Measurements from ENCODE around the gene TCF12. TPM values are rescaled to one million over a fixed set of nuclear protein-coding genes. Genes with fewer than 3 reads are reported as not detected.

The TCF12 gene
- total RNA-seq, 1 experiment from 2014 or later: 102 TPM

GRCh38 chr15:57031605-57032004, 113.2 kb downstream of the TCF12 start:
- ATAC-seq: no peak
- Histone ChIP-seq H3K4me1 (ENCODE audit: control insufficient read depth, insufficient read depth, low read length) (0 out of 2 replicates have a peak, but pooled peaks cover 4% of the 10 kb centered on the region), H3K27ac (ENCODE audit: low read length) (0 out of 2 replicates have a peak overlapping the region, but pooled peaks have one; percentile 15), H3K27me3 (ENCODE audit: control insufficient read depth, insufficient read depth, low read length) (no peaks in the 10 kb centered on the region), H3K4me3 (ENCODE audit: low read depth in 2 of 2, low read length in 2 of 2) (no peak overlapping the region), H3K36me3 (ENCODE audit: control insufficient read depth, insufficient read depth, low read length) (no peaks in the 10 kb centered on the region), H3K9me3 (ENCODE audit: control insufficient read depth, insufficient read depth, low read depth, low read length) (no peaks in the 10 kb centered on the region)
- no peak for DNase-seq (ENCODE audit: low read depth, low spot score)
- ChIA-PET POLR2A (no interaction called here), CTCF (no interaction called here)
- TF ChIP-seq POLR2AphosphoS5 (IDR thresholded peaks at IDR 0.05; ENCODE audit: low read depth, low read length) (no peak), REST (IDR thresholded peaks at IDR 0.05; ENCODE audit: insufficient read depth in 1 of 2, low read depth in 2 of 2, low read length in 1 of 2) (no peak), TCF7L2 (IDR thresholded peaks at IDR 0.05; ENCODE audit: low read depth, low read length) (no peak), SIN3A (IDR thresholded peaks at IDR 0.05; ENCODE audit: borderline replicate concordance, insufficient read depth, low read depth, low read length) (no peak)
- TF ChIP-seq, protein P1, sequence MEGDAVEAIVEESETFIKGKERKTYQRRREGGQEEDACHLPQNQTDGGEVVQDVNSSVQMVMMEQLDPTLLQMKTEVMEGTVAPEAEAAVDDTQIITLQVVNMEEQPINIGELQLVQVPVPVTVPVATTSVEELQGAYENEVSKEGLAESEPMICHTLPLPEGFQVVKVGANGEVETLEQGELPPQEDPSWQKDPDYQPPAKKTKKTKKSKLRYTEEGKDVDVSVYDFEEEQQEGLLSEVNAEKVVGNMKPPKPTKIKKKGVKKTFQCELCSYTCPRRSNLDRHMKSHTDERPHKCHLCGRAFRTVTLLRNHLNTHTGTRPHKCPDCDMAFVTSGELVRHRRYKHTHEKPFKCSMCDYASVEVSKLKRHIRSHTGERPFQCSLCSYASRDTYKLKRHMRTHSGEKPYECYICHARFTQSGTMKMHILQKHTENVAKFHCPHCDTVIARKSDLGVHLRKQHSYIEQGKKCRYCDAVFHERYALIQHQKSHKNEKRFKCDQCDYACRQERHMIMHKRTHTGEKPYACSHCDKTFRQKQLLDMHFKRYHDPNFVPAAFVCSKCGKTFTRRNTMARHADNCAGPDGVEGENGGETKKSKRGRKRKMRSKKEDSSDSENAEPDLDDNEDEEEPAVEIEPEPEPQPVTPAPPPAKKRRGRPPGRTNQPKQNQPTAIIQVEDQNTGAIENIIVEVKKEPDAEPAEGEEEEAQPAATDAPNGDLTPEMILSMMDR (IDR thresholded peaks at IDR 0.05): no peak
- intact Hi-C loops (cut with micrococcal nuclease; ENCODE audit: unreplicated experiment) (no loop called here), in situ Hi-C loops (cut with HindIII; ENCODE audit: low pct_unique_long_range_greater_than_20kb, low sequenced_read_pairs) (no loop called here)
- BruUV-seq (replicated peaks): no TSS peak

- in situ Hi-C loops (cut with HindIII; ENCODE audit: low pct_unique_long_range_greater_than_20kb, low sequenced_read_pairs): no loop called here
- no peak for TF ChIP-seq POLR2AphosphoS5 (IDR thresholded peaks at IDR 0.05; ENCODE audit: low read depth, low read length)
- no peak for TF ChIP-seq SIN3A (IDR thresholded peaks at IDR 0.05; ENCODE audit: borderline replicate concordance, insufficient read depth, low read depth, low read length)
- TF ChIP-seq, protein P1 (IDR thresholded peaks at IDR 0.05): no peak
- no peak for TF ChIP-seq REST (IDR thresholded peaks at IDR 0.05; ENCODE audit: insufficient read depth in 1 of 2, low read depth in 2 of 2, low read length in 1 of 2)
- TF ChIP-seq TCF7L2 (IDR thresholded peaks at IDR 0.05; ENCODE audit: low read depth, low read length): no peak
- intact Hi-C loops (cut with micrococcal nuclease; ENCODE audit: unreplicated experiment): no loop called here
- 0 out of 2 replicates have a peak, but pooled peaks cover 4% of the 10 kb centered on the region for H3K4me1 ChIP-seq (ENCODE audit: control insufficient read depth, insufficient read depth, low read length)
- DNase-seq (ENCODE audit: low read depth, low spot score) (no peak), ATAC-seq (no peak)
- H3K4me3 ChIP-seq (ENCODE audit: low read depth in 2 of 2, low read length in 2 of 2): no peak overlapping the region
- BruUV-seq (replicated peaks): no TSS peak
- H3K9me3 ChIP-seq (ENCODE audit: control insufficient read depth, insufficient read depth, low read depth, low read length): no peaks in the 10 kb centered on the region
- H3K36me3 ChIP-seq (ENCODE audit: control insufficient read depth, insufficient read depth, low read length): no peaks in the 10 kb centered on the region
- H3K27ac ChIP-seq (ENCODE audit: low read length): no peak overlapping the region
- ChIA-PET POLR2A (no interaction called here), CTCF (no interaction called here)
- H3K27me3 ChIP-seq (ENCODE audit: control insufficient read depth, insufficient read depth, low read length): no peaks in the 10 kb centered on the region
These were observed 113.9 kb downstream of the TCF12 start for GRCh38 chr15:57032338-57032737.
